HG03159 (cell line): ENCODE measurements around the gene MAPKAP1.
A peak's percentile ranks its signal among the peaks of the same experiment; 100 is the strongest.

Experiments used
- ATAC-seq: cut with Tn5 transposase; IDR thresholded peaks from one replicate; pipeline ENCODE4 v1.9.1; 2021; ENCODE audit warnings: mild to moderate bottlenecking, moderate library complexity; ENCODE audit not compliant: unreplicated experiment

The MAPKAP1 gene

DNA sequence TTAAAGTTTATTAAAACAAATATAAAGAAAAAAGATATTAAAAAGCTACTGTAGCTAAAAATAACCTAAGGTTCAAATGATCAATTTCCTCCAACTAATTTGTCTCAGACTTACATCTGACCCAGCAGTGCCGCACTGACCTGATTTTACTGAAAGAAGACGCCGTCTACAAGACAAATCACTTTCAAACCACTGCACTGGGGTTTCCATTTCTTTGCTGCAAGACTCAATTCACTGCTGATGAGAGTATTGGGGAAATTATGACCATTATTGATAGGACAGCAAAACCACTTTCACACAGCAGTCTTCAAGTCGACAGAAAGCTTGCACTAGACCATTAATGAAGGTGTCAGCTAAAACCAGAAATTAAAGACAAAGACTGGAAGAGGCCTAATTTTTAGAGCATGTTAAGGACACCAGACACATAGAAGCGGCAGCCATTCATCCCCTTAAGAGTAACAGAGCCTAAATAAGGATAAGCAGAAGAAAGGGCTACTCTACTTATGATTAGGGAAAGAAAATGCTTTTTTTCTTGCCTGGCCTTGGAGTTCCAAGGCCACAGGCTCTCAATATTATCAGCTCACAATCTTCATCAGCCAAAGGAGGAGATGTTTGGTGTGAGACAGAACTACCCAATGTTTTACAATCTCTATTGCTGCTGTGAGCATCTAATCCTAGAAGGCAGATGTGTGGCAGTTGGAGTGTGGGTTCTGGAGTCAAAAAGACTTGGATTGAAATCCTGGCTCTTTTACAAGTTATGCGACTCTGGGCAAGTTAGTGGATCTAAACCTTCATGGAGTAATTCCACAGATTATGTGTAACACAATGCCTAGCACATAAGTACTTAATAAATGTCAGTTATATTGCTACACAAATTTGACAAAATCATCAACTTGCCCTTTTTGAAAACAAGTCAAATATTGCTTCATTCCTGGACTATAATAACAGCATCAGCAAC is 190.7 kb downstream of the MAPKAP1 start:
- ATAC-seq, result no peak

DNA sequence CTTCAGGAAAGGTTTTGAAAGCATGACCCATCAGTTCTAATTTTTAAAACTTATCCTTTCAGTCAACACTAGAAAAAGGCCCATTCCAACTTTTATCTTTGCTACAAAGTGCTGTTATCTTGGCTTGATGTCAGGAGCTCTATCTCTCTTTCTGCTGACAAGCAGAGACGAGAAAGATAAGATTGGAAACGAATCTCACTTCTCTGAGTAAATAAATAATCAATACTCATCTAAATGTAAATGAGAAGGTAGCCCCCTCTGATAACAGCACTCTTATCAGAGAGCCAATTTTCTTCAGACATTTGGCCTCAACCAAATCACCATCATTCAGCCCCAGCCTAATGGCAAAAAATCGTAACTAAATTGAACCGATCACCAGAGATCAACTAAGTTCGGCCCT is 191.7 kb downstream of the MAPKAP1 start:
- ATAC-seq, result no peak

DNA sequence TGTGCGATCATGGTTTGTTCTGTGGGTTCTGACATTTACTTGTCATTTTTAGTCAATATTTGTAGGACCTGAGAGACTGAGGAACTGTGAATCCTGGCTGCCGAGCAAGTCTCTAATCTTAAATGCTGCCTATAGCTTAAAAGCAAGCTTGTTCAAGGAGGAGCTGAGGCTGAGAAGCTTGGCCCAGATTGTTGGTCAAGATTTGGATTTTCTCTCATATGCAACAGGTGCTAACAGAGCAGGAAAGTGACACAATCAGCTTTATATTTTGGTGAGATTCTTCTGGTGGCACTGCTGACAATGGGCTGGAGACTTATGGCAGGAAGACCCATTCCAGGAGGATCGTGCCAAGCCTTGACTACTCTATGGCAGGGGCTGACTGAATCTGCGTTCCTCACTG is 192.5 kb downstream of the MAPKAP1 start:
- ATAC-seq, result no peak

DNA sequence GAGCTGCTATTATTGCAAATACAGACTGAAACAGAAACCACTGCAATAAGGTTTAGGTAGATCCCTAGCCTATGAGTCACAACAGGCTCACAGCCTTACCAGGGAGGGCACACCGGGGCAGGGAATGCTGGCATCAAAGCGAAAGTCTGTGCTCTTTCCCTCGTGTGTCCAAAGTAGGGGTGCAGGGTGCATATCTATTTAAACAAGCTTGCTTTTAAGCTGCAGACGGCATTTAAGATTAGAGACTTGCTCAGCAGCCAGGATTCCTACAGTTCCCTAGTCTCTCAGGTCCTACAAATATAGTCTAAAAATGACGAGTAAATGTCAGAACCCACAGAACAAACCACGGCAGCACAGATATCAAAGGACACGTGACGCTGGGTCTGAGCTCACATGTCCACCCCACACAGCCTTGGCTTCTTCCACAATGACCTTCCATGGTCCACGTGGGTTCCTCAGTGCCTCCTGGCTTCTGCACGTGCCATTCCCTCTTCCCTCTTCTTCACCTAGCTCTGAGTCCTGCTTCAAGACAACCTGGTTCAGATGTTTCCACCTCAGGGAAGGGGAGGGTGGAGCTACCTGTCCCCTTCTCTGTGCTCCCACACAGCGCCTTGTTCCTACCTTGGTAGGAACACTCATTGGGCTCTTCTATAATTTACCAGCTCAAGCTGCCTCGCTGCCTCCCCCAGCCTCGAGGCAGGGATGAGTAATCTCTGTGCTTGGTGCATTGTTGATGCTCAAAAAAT is 193.2 kb downstream of the MAPKAP1 start:
- ATAC-seq, result peak; percentile 79

DNA sequence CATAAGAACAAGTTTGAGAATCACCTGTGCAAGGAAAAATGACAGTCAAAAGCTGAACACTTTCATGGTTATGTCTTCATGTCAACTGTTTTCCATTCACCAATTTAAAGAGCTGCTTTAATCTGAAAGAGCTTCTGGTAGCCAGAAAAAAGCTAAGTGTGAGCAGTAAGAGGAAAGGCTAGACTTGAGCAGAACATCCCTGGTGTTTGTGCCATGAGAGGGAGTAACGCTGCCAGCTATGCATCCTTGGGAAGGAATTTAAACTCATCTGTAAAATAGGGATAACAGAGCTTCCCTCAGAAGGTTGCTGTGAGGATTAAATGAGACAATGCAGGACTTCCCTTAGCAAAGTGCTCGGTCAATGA is 193.7 kb downstream of the MAPKAP1 start:
- ATAC-seq, result no peak

DNA sequence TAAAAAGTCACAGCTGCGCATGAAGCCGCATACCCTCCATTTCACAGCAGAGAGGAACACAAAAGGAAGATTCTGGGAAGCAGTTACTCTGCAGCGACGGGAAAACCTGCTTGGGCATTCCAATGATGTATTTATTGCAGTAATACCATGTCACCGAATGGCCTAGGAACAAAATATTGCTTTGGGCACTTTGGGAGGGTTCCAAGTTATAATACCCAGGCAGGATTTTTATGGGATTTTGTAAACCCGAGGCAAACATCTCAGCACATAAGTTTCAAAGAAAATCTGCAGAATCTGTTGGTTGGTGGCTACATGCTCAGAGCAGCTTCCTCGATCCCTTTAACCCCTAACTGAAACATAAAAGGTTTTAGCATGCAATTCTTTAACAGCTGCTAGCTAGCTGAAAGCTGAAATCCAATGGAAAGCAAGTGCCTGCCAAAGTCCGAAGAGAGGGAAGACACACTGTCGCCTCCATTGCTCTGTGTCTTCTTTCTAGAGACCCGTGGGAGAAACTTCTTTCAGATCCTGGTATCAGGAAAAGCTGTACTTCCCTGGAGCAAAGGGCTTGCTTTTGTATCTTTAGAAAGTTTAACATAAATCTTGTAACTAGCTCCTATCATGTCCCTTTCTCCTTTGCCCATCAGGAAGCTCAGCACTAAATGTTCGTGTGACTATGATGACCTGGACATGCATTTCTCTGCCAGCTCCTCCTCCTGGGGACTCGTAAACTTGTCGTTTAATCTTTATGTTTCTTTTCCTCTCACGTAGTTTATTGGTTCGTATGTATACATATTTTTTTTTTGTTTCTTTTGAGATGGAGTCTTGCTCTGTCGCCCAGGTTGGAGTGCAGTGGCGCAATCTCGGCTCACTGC is 195.0 kb downstream of the MAPKAP1 start:
- ATAC-seq, result no peak

DNA sequence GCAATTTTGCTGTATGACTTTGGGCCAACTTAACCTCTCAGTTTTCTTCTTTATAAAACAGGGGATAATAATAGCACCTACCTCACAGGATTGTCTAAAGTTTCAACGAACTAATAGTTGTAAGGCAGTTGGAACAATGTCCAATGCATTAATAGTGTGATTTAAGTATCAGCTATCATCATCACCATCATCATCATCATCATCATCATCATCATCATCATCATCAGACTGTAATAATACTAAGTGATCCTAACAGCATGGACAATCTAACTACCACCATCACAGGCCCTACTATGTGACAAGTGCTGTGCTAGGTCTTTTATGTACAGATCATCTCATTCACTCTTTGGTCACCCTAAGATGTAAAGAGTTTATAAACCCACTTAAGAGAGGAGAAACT is 196.0 kb downstream of the MAPKAP1 start:
- ATAC-seq, result no peak

DNA sequence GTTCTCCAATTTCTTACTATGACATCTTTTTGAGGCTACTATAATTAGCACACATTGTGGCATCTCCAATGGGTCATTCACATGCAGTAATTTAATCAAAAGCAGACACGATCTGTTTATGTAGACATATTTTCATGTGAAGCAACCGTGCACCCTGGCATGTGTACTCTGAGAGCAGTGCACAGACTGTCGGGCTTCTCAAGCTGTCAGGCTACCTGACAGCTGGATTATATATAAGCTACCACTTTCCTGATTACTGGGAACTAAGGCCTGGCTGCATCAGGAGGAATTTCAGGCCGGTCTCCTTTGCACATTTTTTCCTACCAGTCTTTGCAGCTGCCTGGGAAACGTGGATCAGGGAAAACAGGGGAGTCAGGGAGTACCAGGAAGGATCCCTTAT is 197.5 kb downstream of the MAPKAP1 start:
- ATAC-seq, result no peak

DNA sequence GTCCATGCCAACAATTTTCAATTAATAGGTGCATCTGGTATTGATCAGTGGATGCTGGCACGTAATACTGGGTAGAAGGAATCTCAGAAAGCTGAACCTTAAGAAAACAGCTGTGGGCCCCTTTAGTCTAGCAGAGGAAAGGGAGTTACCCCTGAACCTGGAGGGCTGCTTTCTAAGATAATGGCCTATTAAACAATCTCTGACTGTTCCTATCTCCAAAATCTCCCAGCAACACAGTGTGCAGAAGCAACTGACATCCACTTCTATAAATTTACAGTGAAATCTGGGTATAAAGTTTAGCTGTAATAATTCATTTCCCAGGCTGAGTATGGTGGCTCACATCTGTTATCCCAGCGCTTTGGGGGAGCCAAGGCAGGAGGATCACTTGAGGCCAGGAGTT is 198.8 kb downstream of the MAPKAP1 start:
- ATAC-seq, result no peak

DNA sequence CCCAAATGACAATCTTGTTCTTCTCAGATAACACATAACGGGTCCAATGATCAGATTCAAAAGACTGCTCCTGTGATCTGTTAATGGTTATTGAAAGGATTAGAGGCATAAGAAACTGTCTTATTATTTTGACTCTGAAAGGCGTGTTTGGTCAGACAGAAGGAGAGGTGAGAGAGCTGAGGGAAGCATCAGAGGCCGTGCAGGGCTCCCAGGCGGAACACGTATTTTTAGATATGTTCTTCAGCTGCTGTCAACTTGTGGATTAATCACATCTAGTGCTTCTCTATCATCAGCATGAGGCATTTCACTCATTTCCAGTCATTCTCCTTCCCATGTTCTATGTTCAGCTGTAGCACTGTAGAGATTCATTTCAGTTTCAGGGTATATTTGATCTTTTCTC is 199.8 kb downstream of the MAPKAP1 start:
- no peak for ATAC-seq

DNA sequence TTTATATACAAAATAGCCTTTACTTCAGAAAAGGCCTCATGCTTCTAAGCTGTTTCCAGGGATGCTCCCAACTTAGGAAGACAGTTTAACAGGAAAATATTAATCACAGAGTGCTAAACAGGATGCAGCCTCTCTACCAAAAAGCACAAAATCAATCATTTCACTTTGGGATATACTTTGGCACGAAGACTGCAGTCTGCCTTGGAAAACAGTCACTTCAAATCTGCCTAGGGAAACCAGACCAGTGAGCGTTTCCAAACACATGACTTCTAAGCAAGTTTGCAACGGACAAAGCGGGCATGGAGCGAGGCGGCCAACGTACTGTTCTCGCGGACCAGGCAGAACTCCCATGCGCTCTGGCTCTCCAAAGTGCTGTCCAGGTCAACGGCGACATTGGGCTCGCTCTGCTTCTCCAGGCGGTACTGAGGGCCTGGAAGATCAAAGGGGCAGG is 201.0 kb downstream of the MAPKAP1 start:
- ATAC-seq, result no peak

DNA sequence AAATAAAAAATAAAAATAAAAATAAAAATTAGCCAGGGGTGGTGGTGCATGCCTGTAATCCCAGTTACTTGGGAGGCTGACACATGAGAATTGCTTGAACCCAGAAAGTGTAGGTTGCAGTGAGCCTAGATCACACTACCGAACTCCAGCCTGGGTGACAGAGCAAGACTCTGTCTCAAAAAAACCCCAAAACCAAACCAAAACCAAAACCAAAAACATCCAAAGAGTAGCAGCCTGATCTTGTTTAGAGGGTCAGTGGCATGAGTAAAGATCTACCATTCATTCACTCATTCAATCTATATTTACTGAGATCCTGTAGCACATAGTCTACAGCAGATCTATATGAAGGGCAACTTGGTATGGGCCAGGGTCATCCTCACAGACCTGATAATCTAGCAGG is 202.4 kb downstream of the MAPKAP1 start:
- no peak for ATAC-seq

DNA sequence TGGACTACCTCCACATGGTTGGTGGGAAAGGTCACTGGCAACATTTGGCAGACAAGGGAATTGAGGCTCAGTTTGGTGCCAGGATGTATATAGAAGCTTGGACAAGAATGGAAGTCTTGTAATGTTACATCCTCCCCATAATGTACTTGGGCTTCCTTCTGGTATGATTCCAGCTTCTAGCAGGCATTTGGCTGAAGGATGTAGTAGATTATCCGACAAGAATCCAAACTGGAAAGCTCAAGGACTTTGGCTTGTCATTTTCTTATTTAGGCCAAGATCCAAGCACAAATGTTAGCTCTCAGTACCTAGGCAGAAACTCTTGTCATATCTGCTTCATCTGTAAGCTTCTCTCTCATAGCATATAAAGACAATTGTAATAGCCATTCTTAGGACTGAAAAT is 209.1 kb downstream of the MAPKAP1 start:
- ATAC-seq, result no peak

DNA sequence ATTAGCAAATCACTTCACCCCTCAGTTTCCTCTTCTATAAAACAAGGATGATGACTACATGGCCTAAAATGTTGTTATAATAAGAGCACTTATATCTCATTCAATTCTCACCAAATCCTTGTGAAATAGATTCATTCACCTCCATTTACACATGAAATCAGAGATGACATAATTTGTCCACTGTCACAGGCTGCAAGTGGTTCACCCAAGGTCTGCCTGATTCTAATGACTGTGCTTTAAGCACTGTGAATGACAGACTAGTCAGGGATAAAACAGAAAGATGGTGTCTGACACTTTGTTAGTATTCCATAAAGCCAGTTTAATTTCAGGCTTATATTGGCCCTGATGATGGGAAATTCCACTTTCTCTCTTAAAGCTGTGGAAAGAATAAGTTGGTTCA is 209.5 kb downstream of the MAPKAP1 start:
- no peak for ATAC-seq

DNA sequence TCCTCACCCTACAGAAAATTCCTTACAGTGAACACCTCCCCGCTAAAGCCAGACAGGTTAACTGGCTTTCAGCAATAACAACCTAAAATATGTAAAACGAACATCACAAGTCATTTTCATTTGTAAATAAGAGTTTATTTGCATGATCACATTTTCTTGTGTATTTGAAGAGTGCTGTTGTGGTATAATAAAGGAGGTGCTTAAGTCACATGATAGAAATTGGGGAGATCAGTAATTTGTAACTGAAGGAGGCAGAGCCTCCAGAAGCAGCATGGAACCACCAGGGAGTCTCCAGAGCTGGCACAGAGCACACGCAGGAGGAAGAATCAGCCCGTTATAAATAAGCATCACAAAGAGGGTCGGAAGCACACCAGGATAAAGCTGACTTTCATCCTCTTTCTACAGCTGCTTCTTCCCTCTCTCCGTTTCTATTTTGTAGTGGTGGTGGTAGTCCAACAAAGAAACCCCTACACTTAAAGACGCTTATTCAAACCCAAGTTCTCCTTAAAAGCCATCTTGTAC is 210.6 kb downstream of the MAPKAP1 start:
- ATAC-seq, result no peak

DNA sequence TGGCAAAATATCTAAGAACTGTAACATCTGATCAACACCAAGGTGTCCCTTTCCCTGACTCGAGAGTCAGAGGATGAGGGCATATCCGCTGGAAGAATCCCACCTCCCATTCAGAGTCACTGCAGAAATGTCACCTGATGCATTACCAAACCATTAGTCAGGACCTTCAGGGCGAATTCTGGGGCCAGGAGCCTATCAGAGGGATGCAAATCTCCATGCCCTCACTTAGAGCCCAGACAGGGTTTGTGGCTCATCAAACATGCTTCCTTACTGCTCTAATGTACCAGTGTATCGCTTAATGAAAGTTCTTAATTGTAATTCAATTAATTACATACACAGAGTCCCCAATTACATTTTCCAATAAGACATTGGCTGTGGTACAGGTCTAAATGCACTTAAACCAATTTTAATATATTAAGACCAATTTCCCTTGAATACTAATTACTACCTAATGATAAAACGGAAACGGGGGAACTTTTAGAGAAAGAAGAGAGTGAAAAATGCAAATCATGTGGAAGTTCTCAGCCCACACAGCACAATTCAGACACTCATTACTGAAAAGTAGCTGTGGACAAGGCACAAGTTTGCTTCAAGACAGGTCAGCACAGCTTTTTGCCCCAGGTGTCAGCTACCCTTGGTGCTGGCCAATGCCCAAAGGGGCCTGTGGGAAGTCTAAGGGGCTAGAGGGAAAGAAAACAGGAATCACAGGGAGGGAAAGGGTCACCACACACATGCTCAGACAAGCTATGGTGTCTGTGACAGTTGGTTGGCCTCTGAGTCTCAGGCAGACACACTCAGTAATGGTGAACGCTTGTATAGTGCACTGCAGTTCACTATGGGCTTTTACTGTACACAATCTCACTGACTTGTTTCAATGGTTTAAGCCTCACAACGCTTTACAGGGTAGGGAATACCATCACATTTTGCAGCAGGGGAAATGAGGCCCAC is 211.6 kb downstream of the MAPKAP1 start:
- peak; percentile 56 for ATAC-seq

DNA sequence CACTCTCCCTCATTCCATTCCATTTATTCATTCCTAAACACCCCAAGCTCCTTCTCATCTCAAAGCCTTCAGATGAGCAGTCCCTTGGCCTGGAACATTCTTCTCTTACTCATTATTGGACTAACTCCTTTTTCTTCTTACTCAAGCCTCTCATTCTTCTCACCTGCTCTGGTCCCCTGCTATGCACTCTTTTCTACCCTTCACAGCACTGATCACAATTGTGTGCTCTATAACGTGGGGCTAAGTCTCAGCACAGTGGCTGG is 212.4 kb downstream of the MAPKAP1 start:
- no peak for ATAC-seq

DNA sequence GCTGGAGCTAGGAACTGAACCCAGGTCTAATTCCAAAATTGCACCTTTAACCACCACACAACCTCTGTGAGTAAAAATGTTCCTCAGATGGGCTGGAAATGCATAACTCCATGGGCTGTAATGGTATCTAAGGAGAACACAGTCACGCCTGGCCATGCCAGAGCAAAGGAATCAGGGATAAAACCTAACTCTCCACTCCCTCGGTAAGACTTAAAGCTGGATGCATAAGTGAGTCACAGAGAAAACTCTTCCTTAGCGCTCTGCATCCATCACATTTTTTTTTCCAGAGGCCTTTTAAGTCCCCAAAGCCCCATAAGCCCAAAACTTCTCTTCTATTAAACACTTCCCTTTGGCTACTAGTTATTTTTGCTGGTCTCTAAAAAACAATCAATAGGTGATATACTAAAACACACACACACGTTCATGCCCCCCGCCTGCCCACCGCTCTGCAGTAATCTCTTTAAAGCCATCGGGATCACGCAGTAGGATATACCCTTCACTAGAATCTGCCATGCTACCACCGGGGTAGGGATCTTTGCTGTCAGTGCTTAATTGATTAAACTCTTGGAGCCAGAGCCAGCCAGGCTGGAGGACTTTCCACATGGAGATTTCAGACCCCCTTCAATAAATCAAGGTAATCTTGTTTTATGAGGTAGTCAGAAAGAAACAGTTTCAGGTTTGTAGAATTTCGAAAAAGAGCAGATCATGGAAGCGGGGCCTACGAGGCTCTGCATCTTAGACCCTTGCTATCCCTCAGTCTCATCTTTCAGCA is 212.9 kb downstream of the MAPKAP1 start:
- ATAC-seq, result no peak

DNA sequence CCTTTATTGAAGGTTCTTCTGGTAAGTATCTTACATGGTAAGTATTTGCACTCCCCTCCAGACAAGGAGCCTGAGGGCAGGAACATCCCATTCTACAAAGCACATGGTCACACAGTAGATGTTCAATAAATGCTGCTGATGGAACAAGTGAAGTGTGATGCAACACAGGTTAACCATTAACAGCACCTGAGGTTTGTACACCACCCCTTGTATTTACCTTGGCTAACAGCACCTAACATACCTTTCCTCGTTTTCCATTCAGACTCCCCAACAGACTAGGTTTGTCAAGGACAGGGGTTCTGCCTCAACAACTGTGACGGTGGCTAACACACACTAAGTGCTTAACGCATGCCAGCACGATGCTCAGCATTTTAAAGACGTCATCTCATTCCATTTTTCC is 213.6 kb downstream of the MAPKAP1 start:
- no peak for ATAC-seq
